KOPT-K1 (cell line): ENCODE results near the gene ZFYVE9.
"Not testable (repeated sequence)": the region's sequence is repeated elsewhere in the genome, so short reads cannot be mapped to it uniquely, and the experiment has no call there.

Experiments
- H3K27ac ChIP-seq: fragments of 200-600 bp; sonication (generic); 2 replicates; pipeline ENCODE4 v1.5.1; 2016; ENCODE audit warnings: antibody characterized with exemption, mild to moderate bottlenecking, low read depth, low read length; ENCODE audit not compliant: poor library complexity, severe bottlenecking
- H3K36me3 ChIP-seq: fragments of 200-600 bp; sonication (generic); 2 replicates; pipeline ENCODE4 v1.5.1; 2017; ENCODE audit warnings: antibody characterized with exemption, mild to moderate bottlenecking, low read length, moderate library complexity; ENCODE audit not compliant: insufficient read depth
- H3K9me3 ChIP-seq: fragments of 200-600 bp; sonication (generic); 2 replicates; pipeline ENCODE4 v1.5.1; 2017; ENCODE audit warnings: antibody characterized with exemption, low read length, mild to moderate bottlenecking; ENCODE audit not compliant: insufficient read depth, poor library complexity, severe bottlenecking

Gene ZFYVE9

GRCh38 chr1:52141513-52142219 is at the start of gene ZFYVE9:
ZFYVE9 (plus strand) TSS chr1:52142089; CDS start chr1:52233207, 91,118 bp downstream.
- Histone ChIP-seq H3K27ac (peak within 1 kb of the TSS; percentile 32), H3K9me3 (no peaks in the 10 kb centered on the region), H3K36me3 (no peaks in the 10 kb centered on the region)

- peaks cover 25% of the 10 kb centered on the region for H3K36me3 ChIP-seq
- not testable (repeated sequence) for H3K27ac ChIP-seq, H3K9me3 ChIP-seq
Observed at GRCh38 chr1:52094300-52094699, 47.6 kb upstream of the ZFYVE9 start.

- peaks cover 5% of the 10 kb centered on the region for H3K36me3 ChIP-seq
- H3K9me3 ChIP-seq, result no peaks in the 10 kb centered on the region
Observed at GRCh38 chr1:52096216-52096615, 45.7 kb upstream of the ZFYVE9 start.

GRCh38 chr1:52098139-52098871 is 43.6 kb upstream of the ZFYVE9 start:
- no peaks in the 10 kb centered on the region for H3K36me3 ChIP-seq
- no peaks in the 10 kb centered on the region for H3K9me3 ChIP-seq
- no peak overlapping the region for H3K27ac ChIP-seq

More at GRCh38 chr1:52096216-52096615, 45.7 kb upstream of the ZFYVE9 start:
- no peak overlapping the region for H3K27ac ChIP-seq

GRCh38 chr1:52102336-52103013 is 39.4 kb upstream of the ZFYVE9 start:
- H3K9me3 ChIP-seq, result no peaks in the 10 kb centered on the region
- H3K36me3 ChIP-seq, result no peaks in the 10 kb centered on the region
- H3K27ac ChIP-seq, result no peak overlapping the region

GRCh38 chr1:52111492-52111891 is 30.4 kb upstream of the ZFYVE9 start:
- no peak overlapping the region for H3K27ac ChIP-seq
- H3K9me3 ChIP-seq, result no peaks in the 10 kb centered on the region
- no peaks in the 10 kb centered on the region for H3K36me3 ChIP-seq

DNA sequence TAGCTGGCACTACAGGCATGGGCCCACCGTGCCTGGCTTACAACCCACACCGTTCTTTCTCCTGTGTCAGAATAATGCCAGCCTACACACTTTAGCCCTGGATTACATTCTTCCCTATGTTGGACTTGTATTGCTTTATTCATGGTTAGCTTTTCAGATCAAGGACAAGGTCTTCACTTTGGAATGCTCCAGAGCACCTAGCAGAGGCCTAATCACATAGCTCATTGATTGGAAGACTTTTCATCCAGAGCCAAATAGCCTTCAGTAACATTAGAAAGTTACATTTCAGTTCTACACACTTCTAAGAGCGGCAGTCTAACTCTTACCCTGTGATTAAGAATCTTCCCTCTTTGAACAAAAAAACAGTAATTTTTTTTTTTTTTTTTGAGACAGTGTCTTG is 29.4 kb upstream of the ZFYVE9 start:
- Histone ChIP-seq H3K9me3 (no peaks in the 10 kb centered on the region), H3K36me3 (no peaks in the 10 kb centered on the region), H3K27ac (no peak overlapping the region)

GRCh38 chr1:52119301-52120079 is 22.4 kb upstream of the ZFYVE9 start:
- Histone ChIP-seq H3K9me3 (no peaks in the 10 kb centered on the region), H3K27ac (no peak overlapping the region), H3K36me3 (no peaks in the 10 kb centered on the region)

GRCh38 chr1:52122384-52122783 is 19.5 kb upstream of the ZFYVE9 start:
- no peaks in the 10 kb centered on the region for H3K9me3 ChIP-seq
- no peak overlapping the region for H3K27ac ChIP-seq
- no peaks in the 10 kb centered on the region for H3K36me3 ChIP-seq

DNA sequence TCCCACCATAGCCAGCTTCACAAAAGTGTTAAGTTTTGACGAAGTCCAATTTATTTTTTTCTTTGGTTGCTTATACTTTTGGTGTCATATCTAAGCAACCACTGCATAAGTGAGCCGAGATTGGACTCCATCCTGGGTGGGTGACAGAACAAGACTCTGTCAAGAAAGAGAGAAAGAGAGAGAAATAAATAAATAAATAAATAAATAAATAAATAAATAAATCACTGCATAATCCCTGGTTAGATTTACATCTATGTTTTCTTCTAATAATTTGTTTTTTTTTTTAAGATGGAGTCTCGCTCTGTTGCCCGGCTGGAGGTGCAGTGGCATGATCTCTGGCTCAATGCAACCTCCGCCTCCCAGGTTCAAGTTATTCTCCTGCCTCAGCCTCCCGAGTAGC is 18.3 kb upstream of the ZFYVE9 start:
- Histone ChIP-seq H3K9me3 (no peaks in the 10 kb centered on the region), H3K27ac (no peak overlapping the region), H3K36me3 (no peaks in the 10 kb centered on the region)

- H3K9me3 ChIP-seq, result no peaks in the 10 kb centered on the region
- H3K27ac ChIP-seq, result no peak overlapping the region
- no peaks in the 10 kb centered on the region for H3K36me3 ChIP-seq
Observed at GRCh38 chr1:52125736-52126359, 16.0 kb upstream of the ZFYVE9 start.

DNA sequence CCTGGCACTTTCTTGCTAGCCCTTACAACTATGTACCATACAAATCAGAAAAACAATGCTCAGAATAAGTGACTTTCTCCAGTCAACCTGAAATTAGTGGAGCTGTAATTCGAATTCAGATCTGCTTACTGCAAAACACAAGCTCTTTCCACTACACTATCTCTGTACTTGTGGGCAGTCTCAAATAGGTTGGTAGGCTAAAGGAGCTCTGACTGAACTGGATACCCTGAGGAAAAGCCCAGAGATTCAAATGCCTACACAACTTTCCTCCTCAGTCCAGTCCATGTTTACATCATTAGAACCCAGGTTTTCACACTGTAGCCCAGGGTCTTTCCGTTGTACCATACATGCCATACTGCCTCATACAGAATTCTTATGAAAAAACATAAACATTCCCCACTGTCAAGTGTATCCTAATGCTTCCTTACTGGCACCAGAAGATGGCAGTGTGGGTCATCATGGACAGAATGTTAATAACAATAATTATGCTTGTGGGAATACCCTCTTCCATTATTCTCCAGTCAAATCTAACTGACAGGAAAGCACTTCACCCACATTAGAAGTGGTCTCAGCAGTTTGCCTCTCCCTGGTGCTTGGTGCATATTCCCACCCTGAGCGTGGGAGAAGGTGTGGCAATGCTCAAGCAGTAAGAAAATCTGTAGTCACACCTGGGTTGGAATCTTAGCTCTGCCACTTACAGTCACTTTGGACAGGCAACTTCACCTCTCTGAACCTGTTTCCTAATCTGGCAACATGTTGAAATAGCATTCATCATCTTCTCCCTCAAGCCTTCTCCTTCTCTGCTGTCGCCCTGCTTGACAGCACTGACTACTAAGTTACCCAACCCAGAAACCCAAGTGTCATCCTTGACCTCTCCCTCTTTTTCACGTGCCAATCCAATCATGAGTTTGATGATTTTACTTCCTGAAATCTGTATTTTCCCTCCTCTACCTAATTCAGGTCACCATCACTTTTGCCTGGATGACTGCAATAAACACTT is 14.4 kb upstream of the ZFYVE9 start:
- Histone ChIP-seq H3K27ac (no peak overlapping the region), H3K36me3 (no peaks in the 10 kb centered on the region), H3K9me3 (no peaks in the 10 kb centered on the region)

GRCh38 chr1:52139817-52140540 is 1.9 kb upstream of the ZFYVE9 start:
- no peak overlapping the region for H3K27ac ChIP-seq
- H3K36me3 ChIP-seq, result no peaks in the 10 kb centered on the region
- no peaks in the 10 kb centered on the region for H3K9me3 ChIP-seq
